Activated CD4-positive, alpha-beta T cell treated with anti-CD3 and anti-CD28 coated beads for 24 hours (primary cell): Measurements from ENCODE around the gene ISG20L2.
A peak's percentile ranks its signal among the peaks of the same experiment; 100 is the strongest.

ENCODE experiments used
- DNase-seq, 2 donors: peaks; one replicate each; pipeline ENCODE4 v3.0.0-alpha.2; 2020; ENCODE audit warnings: low read depth in 2 of 2

The ISG20L2 gene

GRCh38 chr1:156740741-156741480 lies 12.3 kb upstream of the ISG20L2 start, which contains the start of gene MRPL24:
TSS of gene MRPL24 (minus strand) at chr1:156741088. CDS start at chr1:156738704, 2,384 bp downstream.
- peak; percentile 90 to 93 for DNase-seq

- DNase-seq: no peak
Observed at GRCh38 chr1:156740237-156740740, 11.7 kb upstream of the ISG20L2 start.

GRCh38 chr1:156738916-156739315 lies 10.3 kb upstream of the ISG20L2 start:
- DNase-seq: no peak

GRCh38 chr1:156738407-156738806 lies 9.8 kb upstream of the ISG20L2 start:
- DNase-seq: no peak

GRCh38 chr1:156733989-156734584 lies 5.5 kb upstream of the ISG20L2 start:
- DNase-seq: no peak

GRCh38 chr1:156727926-156728598 lies 504 bp downstream of the ISG20L2 start, which contains the start of gene METTL25B:
TSS of gene METTL25B (plus strand) at chr1:156728469. CDS start at chr1:156729105, 636 bp downstream.
- DNase-seq: peak; percentile 54 to 73

GRCh38 chr1:156727492-156727891 lies 1.1 kb downstream of the ISG20L2 start:
- DNase-seq: no peak

GRCh38 chr1:156726549-156727226 lies 1.9 kb downstream of the ISG20L2 start:
- peak in 1 of 2 donors; percentile 36 for DNase-seq

GRCh38 chr1:156725683-156726280 lies 2.8 kb downstream of the ISG20L2 start:
- DNase-seq: peak; percentile 68 to 73

- DNase-seq: no peak
Observed at GRCh38 chr1:156721535-156721934, 7.0 kb downstream of the ISG20L2 start.

GRCh38 chr1:156721131-156721530 lies 7.4 kb downstream of the ISG20L2 start:
- no peak for DNase-seq

GRCh38 chr1:156717351-156717750 lies 11.2 kb downstream of the ISG20L2 start:
- DNase-seq: no peak

GRCh38 chr1:156714830-156715229 lies 13.7 kb downstream of the ISG20L2 start:
- no peak for DNase-seq

GRCh38 chr1:156712626-156713025 lies 15.9 kb downstream of the ISG20L2 start:
- no peak for DNase-seq

- DNase-seq: no peak
Observed at GRCh38 chr1:156711011-156711817, 17.4 kb downstream of the ISG20L2 start.

- DNase-seq: no peak
Observed at GRCh38 chr1:156709757-156710489, 18.6 kb downstream of the ISG20L2 start.

- DNase-seq: no peak
Observed at GRCh38 chr1:156709031-156709430, 19.5 kb downstream of the ISG20L2 start.

- no peak for DNase-seq
Observed at GRCh38 chr1:156708218-156708661, 20.3 kb downstream of the ISG20L2 start.

- no peak for DNase-seq
Observed at GRCh38 chr1:156707417-156708217, 20.9 kb downstream of the ISG20L2 start.
